IMR-90 (cell line): ENCODE results near the gene DDX39A. TPM values are rescaled to one million over a fixed set of nuclear protein-coding genes. Genes with fewer than 3 reads are reported as not detected.
A peak's percentile ranks its signal among the peaks of the same experiment; 100 is the strongest.

Experiments used
- ATAC-seq: fragments of 200-7000 bp; cut with Tn5 transposase; 2 replicates; pipeline ENCODE4 v1.9.1; 2020; ENCODE audit warnings: low read depth, mild to moderate bottlenecking, moderate library complexity
- BruUV-seq: library from RNA; stranded (reverse); fragments of 400-500 nt; replicated peaks from 2 replicates; lab custom pipeline; 2021; lab: Mats Ljungman, UMichigan
- CTCF ChIA-PET: fragments of 300-600 bp; formaldehyde crosslinking; extraction: SDS; loops from one replicate; lab custom pipeline; 2021; ENCODE audit warnings: antibody characterized with exemption; lab: Yijun Ruan, JAX
- POLR2A ChIA-PET: fragments of 300-600 bp; sonication (Branson Sonifier 250); formaldehyde crosslinking; loops from one replicate; lab custom pipeline; 2022; ENCODE audit warnings: antibody characterized with exemption; ENCODE audit not compliant: unreplicated experiment; lab: Charles Lee
- DNase-seq: peaks from one replicate; pipeline ENCODE4 v3.0.0; 2013
- H2AFZ ChIP-seq: replicated peaks from 2 replicates; pipeline ENCODE3; 2013; ENCODE audit warnings: low read length, mild to moderate bottlenecking; ENCODE audit not compliant: poor library complexity
- H2AK5ac ChIP-seq: 2 replicates; pipeline ENCODE4 v1.6.1; 2013; ENCODE audit warnings: low read depth, low read length, inconsistent platforms
- H2AK9ac ChIP-seq: replicated peaks from 2 replicates; pipeline ENCODE3; 2013; ENCODE audit warnings: mild to moderate bottlenecking, low read depth, low read length, moderate library complexity; ENCODE audit not compliant: poor library complexity
- H2BK120ac ChIP-seq: 2 replicates; pipeline ENCODE4 v1.6.1; 2013; ENCODE audit warnings: low read depth, low read length, inconsistent platforms
- H2BK15ac ChIP-seq: 3 replicates; pipeline ENCODE4 v1.6.1; 2013; ENCODE audit warnings: low read depth, low read length, inconsistent platforms
- H2BK20ac ChIP-seq: 2 replicates; pipeline ENCODE4 v1.6.1; 2013; ENCODE audit warnings: low read depth, mild to moderate bottlenecking, inconsistent platforms, low read length, moderate library complexity
- H2BK5ac ChIP-seq: 2 replicates; pipeline ENCODE4 v1.6.1; 2013; ENCODE audit warnings: mild to moderate bottlenecking, low read depth, low read length, inconsistent platforms; ENCODE audit not compliant: poor library complexity, severe bottlenecking
- H3K14ac ChIP-seq: replicated peaks from 2 replicates; pipeline ENCODE4 v1.6.1; 2013; ENCODE audit warnings: low read depth, low read length, inconsistent platforms
- H3K18ac ChIP-seq: 2 replicates; pipeline ENCODE4 v1.6.1; 2013; ENCODE audit warnings: low read depth, low read length, control low read depth
- H3K23ac ChIP-seq: 2 replicates; pipeline ENCODE4 v1.6.1; 2013; ENCODE audit warnings: low read depth, low read length, inconsistent platforms
- H3K27ac ChIP-seq: 2 replicates; pipeline ENCODE4 v1.5.1; 2013; ENCODE audit warnings: mild to moderate bottlenecking, control low read depth, low read length; ENCODE audit not compliant: insufficient read depth
- H3K27me3 ChIP-seq: 2 replicates; pipeline ENCODE4 v1.6.1; 2013; ENCODE audit warnings: low read length; ENCODE audit not compliant: control insufficient read depth, insufficient read depth
- H3K36me3 ChIP-seq: 2 replicates; pipeline ENCODE4 v1.6.1; 2013; ENCODE audit warnings: low read length, mixed read lengths; ENCODE audit not compliant: control insufficient read depth, insufficient read depth
- H3K4ac ChIP-seq: 2 replicates; pipeline ENCODE4 v1.6.1; 2013; ENCODE audit warnings: low read depth, low read length, inconsistent platforms
- H3K4me1 ChIP-seq: 2 replicates; pipeline ENCODE4 v1.6.1; 2013; ENCODE audit warnings: low read length, mixed read lengths; ENCODE audit not compliant: control insufficient read depth, insufficient read depth
- H3K4me2 ChIP-seq: 2 replicates; pipeline ENCODE4 v1.6.1; 2013; ENCODE audit warnings: low read depth, mild to moderate bottlenecking, control low read depth, low read length, moderate library complexity
- H3K4me3 ChIP-seq: 2 replicates; pipeline ENCODE4 v1.5.1; 2013; ENCODE audit warnings: low read depth, mild to moderate bottlenecking, control low read depth, low read length, moderate library complexity; ENCODE audit not compliant: insufficient read depth
- H3K56ac ChIP-seq: 2 replicates; pipeline ENCODE4 v1.6.1; 2013; ENCODE audit warnings: low read length, inconsistent platforms; ENCODE audit not compliant: insufficient read depth; ENCODE audit errors: extremely low read depth
- H3K79me1 ChIP-seq, 2 experiments: 2 replicates each; pipeline ENCODE4 v1.6.1; 2013; ENCODE audit warnings: low read length in 2 of 2, inconsistent platforms in 1 of 2, low read depth in 1 of 2
- H3K9ac ChIP-seq: 2 replicates; pipeline ENCODE4 v1.6.1; 2013; ENCODE audit warnings: low read depth, low read length, control low read depth
- H3K9me1 ChIP-seq: 2 replicates; pipeline ENCODE4 v1.6.1; 2013; ENCODE audit warnings: low read length, inconsistent platforms; ENCODE audit not compliant: insufficient read depth
- H3K9me3 ChIP-seq: 2 replicates; pipeline ENCODE4 v1.6.1; 2013; ENCODE audit warnings: low read length; ENCODE audit not compliant: control insufficient read depth, insufficient read depth
- H4K20me1 ChIP-seq: 2 replicates; pipeline ENCODE4 v1.6.1; 2013; ENCODE audit warnings: low read length, inconsistent platforms; ENCODE audit not compliant: insufficient read depth
- H4K5ac ChIP-seq: 2 replicates; pipeline ENCODE4 v1.6.1; 2013; ENCODE audit warnings: mild to moderate bottlenecking, low read depth, low read length, control low read depth
- H4K8ac ChIP-seq, 2 experiments: 2 replicates each; pipeline ENCODE4 v1.6.1; 2013; ENCODE audit warnings: low read depth in 2 of 2, low read length in 2 of 2, control low read depth in 1 of 2, inconsistent platforms in 1 of 2
- H4K91ac ChIP-seq: 2 replicates; pipeline ENCODE4 v1.6.1; 2013; ENCODE audit warnings: low read depth, low read length, inconsistent platforms; ENCODE audit not compliant: insufficient read depth
- CEBPB ChIP-seq: IDR thresholded peaks from 2 replicates; pipeline ENCODE4 v1.6.1; 2012; ENCODE audit warnings: low read depth, low read length, improper control_type of control experiment
- CHD1 ChIP-seq: IDR thresholded peaks from 2 replicates; pipeline ENCODE4 v1.6.1; 2012; ENCODE audit warnings: low read depth, low read length, improper control_type of control experiment
- CTCF ChIP-seq: conservative IDR thresholded peaks from 2 replicates; pipeline ENCODE4 v1.5.1; 2012; ENCODE audit warnings: mild to moderate bottlenecking, low read depth, low read length, improper control_type of control experiment
- FOS ChIP-seq: fragments of 150-350 bp; IDR thresholded peaks from 2 replicates; pipeline ENCODE4 v1.6.1; 2016; ENCODE audit warnings: low read depth, low read length
- MAFK ChIP-seq: IDR thresholded peaks from 2 replicates; pipeline ENCODE4 v1.6.1; 2012; ENCODE audit warnings: low read depth, low read length, improper control_type of control experiment
- MAZ ChIP-seq: IDR thresholded peaks from 2 replicates; pipeline ENCODE4 v1.6.1; 2012; ENCODE audit warnings: low read depth, mild to moderate bottlenecking, low read length, improper control_type of control experiment, moderate library complexity, borderline replicate concordance
- MXI1 ChIP-seq: IDR thresholded peaks from 2 replicates; pipeline ENCODE4 v1.6.1; 2012; ENCODE audit warnings: low read depth, mild to moderate bottlenecking, low read length, moderate library complexity, borderline replicate concordance
- NFE2L2 ChIP-seq: fragments of 150-350 bp; IDR thresholded peaks from 2 replicates; pipeline ENCODE4 v1.6.1; 2016; ENCODE audit warnings: low read depth, mild to moderate bottlenecking, low read length
- POLR2A ChIP-seq: IDR thresholded peaks from 2 replicates; pipeline ENCODE4 v1.6.1; 2012; ENCODE audit warnings: mild to moderate bottlenecking, low read depth, low read length
- RAD21 ChIP-seq: IDR thresholded peaks from 2 replicates; pipeline ENCODE4 v1.6.1; 2012; ENCODE audit warnings: low read length, improper control_type of control experiment
- RCOR1 ChIP-seq: IDR thresholded peaks from 2 replicates; pipeline ENCODE4 v1.6.1; 2012; ENCODE audit warnings: mild to moderate bottlenecking, low read length, improper control_type of control experiment; ENCODE audit not compliant: insufficient replicate concordance
- RFX5 ChIP-seq: IDR thresholded peaks from 2 replicates; pipeline ENCODE4 v1.8.0; 2012; ENCODE audit warnings: low read depth, mild to moderate bottlenecking, low read length, moderate library complexity
- SMC3 ChIP-seq: fragments of 150-350 bp; IDR thresholded peaks from 2 replicates; pipeline ENCODE4 v1.6.1; 2016; ENCODE audit warnings: low read depth, mild to moderate bottlenecking, antibody characterized with exemption, low read length, moderate library complexity
- USF2 ChIP-seq: fragments of 150-350 bp; IDR thresholded peaks from 2 replicates; pipeline ENCODE4 v1.6.1; 2017; ENCODE audit warnings: mild to moderate bottlenecking, antibody characterized with exemption, low read length, low read depth
- WGBS, 2 experiments: methylation state at CpG; one replicate each; pipeline versions ENCODE4 v1.1.5 to v1.1.7; 2013; ENCODE audit warnings: missing lambda C conversion rate in 2 of 2; ENCODE audit not compliant: insufficient read length in 1 of 2; ENCODE audit errors: extremely low coverage in 2 of 2; 5-methylcytosine and 5-hydroxymethylcytosine counted together
- dilution Hi-C: fragments of 300-500 bp; cut with HindIII; formaldehyde crosslinking; loops from one replicate; pipeline ENCODE4 v1.14.3; 2018; ENCODE audit warnings: low sequenced_read_pairs; ENCODE audit not compliant: unreplicated experiment
- in situ Hi-C: fragments of 300-500 bp; cut with MboI; formaldehyde crosslinking; loops from 3 replicates; pipeline ENCODE4 v1.14.3; 2019; ENCODE audit warnings: low sequenced_read_pairs, inconsistent platforms, mixed read lengths
- intact Hi-C: fragments of 100-400 bp; cut with micrococcal nuclease; formaldehyde crosslinking; loops from 2 replicates; pipeline ENCODE4 v1.10.0; 2022
- polyA plus RNA-seq, 3 experiments: library from polyadenylated mRNA; depleted of rRNA; stranded (reverse); fragments of >200 nt; gene quantifications; 2 replicates each; pipeline ENCODE4 v1.2.3, GENCODE V29; 2012; ENCODE audit warnings: low replicate concordance in 1 of 3
- total RNA-seq: library from RNA; depleted of rRNA; stranded (reverse); fragments of >200 nt; gene quantifications from 2 replicates; pipeline ENCODE4 v1.2.3, GENCODE V29; 2012
- TF ChIP-seq, protein P1 (sequence below): fragments of 150-350 bp; IDR thresholded peaks from 2 replicates; pipeline ENCODE4 v1.6.1; 2016; ENCODE audit warnings: low read depth, mild to moderate bottlenecking, low read length, moderate library complexity, borderline replicate concordance

The DDX39A gene
- total and polyA plus RNA-seq, 2 of the 4 experiments (the other 2 are of a cell fraction) = 82.5 to 83.0 TPM

DNA sequence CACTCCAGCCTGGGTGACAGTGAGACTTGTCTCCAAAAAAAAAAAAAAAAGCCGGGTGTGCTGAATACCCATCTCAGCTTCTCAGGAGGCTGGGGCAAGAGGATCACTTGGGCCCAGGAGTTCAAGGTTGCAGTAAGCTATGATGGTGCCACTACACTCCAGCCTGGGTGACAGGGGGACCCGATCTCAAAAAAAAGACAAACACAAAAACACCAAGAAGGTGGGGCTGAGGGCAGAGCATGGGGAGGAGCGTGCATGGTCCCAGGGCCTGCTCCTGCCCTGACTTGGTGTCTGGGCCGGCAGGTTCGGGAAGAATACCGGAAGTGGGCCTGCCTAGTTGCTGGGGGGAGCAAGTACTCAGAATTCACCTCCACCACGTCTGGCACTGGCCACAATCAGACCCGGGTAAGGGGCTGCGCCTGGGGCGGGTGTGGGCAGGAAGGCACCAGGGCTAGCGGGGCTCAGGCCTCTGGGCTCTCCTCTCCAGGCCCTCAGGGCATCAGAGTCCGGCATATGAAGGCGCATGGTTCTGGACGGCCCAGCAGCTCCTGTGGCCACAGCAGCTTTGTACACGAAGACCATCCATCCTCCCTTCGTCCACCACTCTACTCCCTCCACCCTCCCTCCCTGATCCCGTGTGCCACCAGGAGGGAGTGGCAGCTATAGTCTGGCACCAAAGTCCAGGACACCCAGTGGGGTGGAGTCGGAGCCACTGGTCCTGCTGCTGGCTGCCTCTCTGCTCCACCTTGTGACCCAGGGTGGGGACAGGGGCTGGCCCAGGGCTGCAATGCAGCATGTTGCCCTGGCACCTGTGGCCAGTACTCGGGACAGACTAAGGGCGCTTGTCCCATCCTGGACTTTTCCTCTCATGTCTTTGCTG lies 11.3 kb downstream of the DDX39A start:
- Histone ChIP-seq H4K8ac (no peak overlapping the region), H3K18ac (no peak overlapping the region), H3K4ac (no peak overlapping the region), H2BK20ac (no peak overlapping the region), H3K4me3 (no peak overlapping the region), H2AK9ac (peak overlapping the region; percentile 35), H2BK120ac (no peak overlapping the region), H3K9ac (no peak overlapping the region), H3K4me1 (no peaks in the 10 kb centered on the region), H3K9me1 (peaks cover 3% of the 10 kb centered on the region; the same call in 1 of the 2 replicates), H4K5ac (no peak overlapping the region), H3K14ac (no peak overlapping the region), H3K79me1 (peaks cover 0 to 31% of the 10 kb centered on the region in 2 experiments; a peak in 3 of 4 replicates), H4K91ac (no peak overlapping the region), H2AK5ac (no peak overlapping the region), H2BK15ac (no peak overlapping the region), H3K27me3 (no peaks in the 10 kb centered on the region), H3K4me2 (no peak overlapping the region), H3K27ac (no peak overlapping the region), H3K9me3 (no peaks in the 10 kb centered on the region), H4K20me1 (peaks cover 44% of the 10 kb centered on the region), H3K36me3 (peaks cover 59% of the 10 kb centered on the region), H3K56ac (no peak overlapping the region), H3K23ac (no peak overlapping the region), H2BK5ac (no peak overlapping the region), H2AFZ (no peak overlapping the region)
- no peak for DNase-seq
- no peak for ATAC-seq
- ChIA-PET POLR2A (no interaction called here), CTCF (no interaction called here)
- intact Hi-C loops = loop anchor here (2.0 kb wide), 1 partner anchor 259 kb away; no protein-coding TSS in a partner anchor
- dilution Hi-C loops = no loop called here
- in situ Hi-C loops = no loop called here
- 70% methylated on average over 2 of the region's 20 CpGs; no CpG with 5 or more reads in 1 of the 2 experiments for WGBS, 2 experiments
- no TSS peak for BruUV-seq
- TF ChIP-seq USF2 (no peak), SMC3 (no peak), CHD1 (no peak), POLR2A (no peak), CEBPB (no peak), RFX5 (no peak), MAZ (no peak), RAD21 (no peak), NFE2L2 (no peak), MAFK (no peak), CTCF (no peak), RCOR1 (no peak), MXI1 (no peak), FOS (no peak)
- TF ChIP-seq, protein P1, sequence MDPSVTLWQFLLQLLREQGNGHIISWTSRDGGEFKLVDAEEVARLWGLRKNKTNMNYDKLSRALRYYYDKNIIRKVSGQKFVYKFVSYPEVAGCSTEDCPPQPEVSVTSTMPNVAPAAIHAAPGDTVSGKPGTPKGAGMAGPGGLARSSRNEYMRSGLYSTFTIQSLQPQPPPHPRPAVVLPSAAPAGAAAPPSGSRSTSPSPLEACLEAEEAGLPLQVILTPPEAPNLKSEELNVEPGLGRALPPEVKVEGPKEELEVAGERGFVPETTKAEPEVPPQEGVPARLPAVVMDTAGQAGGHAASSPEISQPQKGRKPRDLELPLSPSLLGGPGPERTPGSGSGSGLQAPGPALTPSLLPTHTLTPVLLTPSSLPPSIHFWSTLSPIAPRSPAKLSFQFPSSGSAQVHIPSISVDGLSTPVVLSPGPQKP = no peak
